Skin of body (tissue), 1 donor: Measurements from ENCODE around the gene ANKRD52. TPM values are rescaled to one million over a fixed set of nuclear protein-coding genes. Genes with fewer than 3 reads are reported as not detected.

ENCODE experiments used
- total RNA-seq: library from RNA; depleted of rRNA; stranded (reverse); fragments of >200 nt; gene quantifications from one replicate; pipeline ENCODE4 v1.2.3, GENCODE V29; 2014

Gene ANKRD52
- total RNA-seq, 1 donor from 2014 or later: 11.0 TPM

Other genes starting within 250 kb of the ANKRD52 start
- gene IKZF4, start 237.3 kb downstream of the ANKRD52 start, total RNA-seq: 2.0 TPM
- gene RPS26, start 216.5 kb downstream of the ANKRD52 start, total RNA-seq: 200 TPM
- gene ERBB3, start 178.2 kb downstream of the ANKRD52 start, total RNA-seq: 69.5 TPM
- gene PA2G4, start 153.8 kb downstream of the ANKRD52 start, total RNA-seq: 88.2 TPM
- gene RPL41, start 141.8 kb downstream of the ANKRD52 start, total RNA-seq: 2,112 TPM
- gene ZC3H10, start 140.1 kb downstream of the ANKRD52 start, total RNA-seq: 3.0 TPM
- gene ESYT1, start 130.1 kb downstream of the ANKRD52 start, total RNA-seq: 71.6 TPM
- gene MYL6B, start 105.8 kb downstream of the ANKRD52 start, total RNA-seq: 78.8 TPM
- gene MYL6, start 100.0 kb downstream of the ANKRD52 start, total RNA-seq: 1,018 TPM
- 58.4 TPM for gene SMARCC2, start 68.9 kb downstream of the ANKRD52 start, total RNA-seq
- gene RNF41, start 36.5 kb downstream of the ANKRD52 start, total RNA-seq: 36.2 TPM
- 7.5 TPM for gene NABP2, start 34.0 kb downstream of the ANKRD52 start, total RNA-seq
- not detected for gene SLC39A5, start 28.3 kb downstream of the ANKRD52 start, total RNA-seq
- gene COQ10A, start 8.6 kb upstream of the ANKRD52 start, total RNA-seq: 7.1 TPM
- 118 TPM for gene CS, start 41.9 kb upstream of the ANKRD52 start, total RNA-seq
- gene CNPY2, start 57.6 kb upstream of the ANKRD52 start, total RNA-seq: 30.4 TPM
- 43.7 TPM for gene PAN2, start 75.6 kb upstream of the ANKRD52 start, total RNA-seq
- 0.20 TPM for gene IL23A, start 80.5 kb upstream of the ANKRD52 start, total RNA-seq
- 125 TPM for gene STAT2, start 101.7 kb upstream of the ANKRD52 start, total RNA-seq
- not detected for gene APOF, start 104.5 kb upstream of the ANKRD52 start, total RNA-seq
- 9.4 TPM for gene TIMELESS, start 191.0 kb upstream of the ANKRD52 start, total RNA-seq
- gene MIP, start 196.3 kb upstream of the ANKRD52 start, total RNA-seq: not detected
- 1.4 TPM for gene SPRYD4, start 210.2 kb upstream of the ANKRD52 start, total RNA-seq
- 2.1 TPM for gene GLS2, start 229.8 kb upstream of the ANKRD52 start, total RNA-seq